ENCODE results near the gene GOLGA3.
"Not testable (repeated sequence)": the region's sequence is repeated elsewhere in the genome, so short reads cannot be mapped to it uniquely, and the experiment has no call there.

GOLGA3 gene

GRCh38 chr12:132761921-132762583, 66.6 kb downstream of the GOLGA3 start:
- H3K4me3 ChIP-seq (ENCODE audit: low read depth, low read length), result peak overlapping the region; percentile 68
- no peak for TF ChIP-seq CTCF (IDR thresholded peaks at IDR 0.05; ENCODE audit: low read depth, low read length)

GRCh38 chr12:132761032-132761920, 67.4 kb downstream of the GOLGA3 start, which contains the start of gene ANKLE2:
TSS of gene ANKLE2 (minus strand) at chr12:132761832. CDS start at chr12:132761798, 34 bp downstream.
- TF ChIP-seq CTCF (IDR thresholded peaks at IDR 0.05; ENCODE audit: low read depth, low read length), result no peak
- H3K4me3 ChIP-seq (ENCODE audit: low read depth, low read length), result peak within 1 kb of the TSS; percentile 85

- no peak for TF ChIP-seq CTCF (IDR thresholded peaks at IDR 0.05; ENCODE audit: low read depth, low read length)
These were observed 69.3 kb downstream of the GOLGA3 start for GRCh38 chr12:132759359-132759758.

DNA sequence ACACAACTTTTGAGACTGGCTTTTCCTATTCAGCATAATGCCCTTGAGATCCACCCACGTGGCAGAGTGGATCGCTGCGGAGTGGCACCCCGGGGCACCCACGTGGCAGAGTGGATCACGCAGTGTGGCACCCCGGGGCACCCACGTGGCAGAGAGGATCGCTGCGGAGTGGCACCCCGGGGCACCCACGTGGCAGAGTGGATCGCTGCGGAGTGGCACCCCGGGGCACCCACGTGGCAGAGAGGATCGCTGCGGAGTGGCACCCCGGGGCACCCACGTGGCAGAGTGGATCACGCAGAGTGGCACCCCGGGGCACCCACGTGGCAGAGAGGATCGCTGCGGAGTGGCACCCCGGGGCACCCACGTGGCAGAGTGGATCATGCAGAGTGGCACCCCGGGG, 69.8 kb downstream of the GOLGA3 start:
- H3K4me3 ChIP-seq (ENCODE audit: low read depth, low read length), result not testable (repeated sequence)

More at GRCh38 chr12:132759359-132759758, 69.3 kb downstream of the GOLGA3 start:
- peak overlapping the region; percentile 34 for H3K4me3 ChIP-seq (ENCODE audit: low read depth, low read length)

DNA sequence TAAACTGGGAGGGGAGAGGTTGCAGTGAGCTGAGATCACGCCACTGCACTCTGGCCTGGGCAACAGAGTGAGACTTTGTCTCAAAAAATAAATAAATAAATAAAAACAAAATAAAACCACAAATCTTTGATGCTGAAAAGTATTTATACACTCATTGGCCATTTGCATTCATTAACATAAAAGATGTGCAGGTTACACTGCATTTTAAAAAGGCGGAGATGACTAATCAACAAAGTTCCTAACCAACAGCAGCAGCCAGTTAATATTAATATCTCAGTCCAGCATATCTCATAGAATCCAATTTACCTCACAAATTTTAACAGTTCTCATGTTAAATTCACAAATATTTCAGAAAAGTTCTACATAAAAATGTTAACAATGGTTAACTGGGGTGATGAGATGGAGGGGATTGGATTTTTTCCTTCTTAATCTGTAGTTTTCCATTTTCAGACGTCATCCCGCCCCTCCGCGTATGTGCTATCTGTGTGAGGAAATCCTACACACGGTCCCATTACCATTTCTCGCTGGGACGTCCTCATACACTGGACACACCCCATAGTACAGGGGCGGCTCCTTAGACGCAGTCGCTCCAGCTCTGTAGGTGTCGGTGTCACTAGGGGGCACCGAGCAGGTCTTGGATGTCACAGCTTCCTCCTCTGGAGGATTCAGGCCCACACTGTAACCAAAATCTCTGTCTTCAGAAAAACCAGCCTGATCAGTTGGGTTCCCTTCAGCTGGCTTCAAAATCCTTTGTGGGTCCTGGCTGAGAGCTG, 74.3 kb downstream of the GOLGA3 start:
- H3K4me3 ChIP-seq (ENCODE audit: low read depth, low read length), result no peak overlapping the region
- no peak for TF ChIP-seq CTCF (IDR thresholded peaks at IDR 0.05; ENCODE audit: low read depth, low read length)

DNA sequence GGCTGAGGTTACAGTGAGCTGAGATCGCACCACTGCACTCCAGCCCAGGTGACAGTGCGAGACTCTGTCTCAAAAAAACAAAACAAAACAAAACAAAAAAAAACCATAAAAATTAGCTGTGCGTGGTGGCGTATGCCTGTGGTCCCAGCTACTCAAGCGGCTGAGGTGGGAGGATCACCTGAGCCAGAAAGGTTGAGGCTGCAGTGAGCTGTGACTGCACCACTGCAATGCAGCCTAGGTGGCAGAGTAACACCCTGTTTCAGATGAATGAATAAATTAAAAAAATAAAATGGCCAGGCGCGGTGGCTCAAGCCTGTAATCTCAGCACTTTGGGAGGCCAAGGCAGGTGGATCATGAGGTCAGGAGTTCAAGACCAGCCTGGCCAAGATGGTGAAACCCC, 75.0 kb downstream of the GOLGA3 start:
- H3K4me3 ChIP-seq (ENCODE audit: low read depth, low read length), result not testable (repeated sequence)

- no peak overlapping the region for H3K4me3 ChIP-seq (ENCODE audit: low read depth, low read length)
- TF ChIP-seq CTCF (IDR thresholded peaks at IDR 0.05; ENCODE audit: low read depth, low read length), result no peak
These were observed 80.3 kb downstream of the GOLGA3 start for GRCh38 chr12:132748319-132748718.

GRCh38 chr12:132747896-132748295, 80.8 kb downstream of the GOLGA3 start:
- TF ChIP-seq CTCF (IDR thresholded peaks at IDR 0.05; ENCODE audit: low read depth, low read length), result no peak
- H3K4me3 ChIP-seq (ENCODE audit: low read depth, low read length), result no peak overlapping the region
